ENCODE data around the gene IL18RAP. TPM values are rescaled to one million over a fixed set of nuclear protein-coding genes. Genes with fewer than 3 reads are reported as not detected.

Gene IL18RAP
- total RNA-seq, 2 donors from 2014 or later, result 0.30 to 1.4 TPM

DNA sequence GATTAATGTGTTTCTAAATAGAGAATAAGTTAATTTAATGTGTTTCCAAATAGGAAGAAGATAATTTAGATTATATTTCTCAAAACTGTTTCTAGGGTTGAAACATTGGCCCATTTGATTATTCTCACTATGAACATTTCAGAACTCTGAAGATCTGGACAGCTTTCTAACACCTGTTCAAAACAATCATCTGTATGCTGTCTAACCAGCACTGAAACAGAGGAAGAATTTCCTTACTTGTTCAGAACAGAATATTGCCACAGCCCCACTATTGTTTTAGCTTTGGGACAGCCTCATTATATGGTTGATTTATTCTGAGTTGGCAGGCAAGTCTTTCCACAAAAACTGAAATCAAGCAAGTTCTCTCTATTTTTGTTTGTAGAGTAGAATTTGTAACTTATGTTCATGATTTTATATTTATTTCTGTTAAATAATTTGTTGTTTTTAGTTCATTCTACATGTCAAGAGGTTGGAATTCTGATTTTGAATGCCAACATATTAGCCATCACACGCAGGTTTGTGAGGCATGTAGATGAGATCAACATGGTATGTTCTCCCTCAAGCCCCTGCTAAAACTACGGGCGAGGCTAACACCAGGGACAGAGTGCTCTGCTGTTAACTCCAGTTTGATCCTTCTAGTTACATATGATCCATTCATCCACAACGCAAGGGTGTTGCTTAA lies 11.2 kb downstream of the IL18RAP start:
- Histone ChIP-seq H3K36me3 (no peaks in the 10 kb centered on the region), H3K4me1 (no peaks in the 10 kb centered on the region), H3K27me3 (no peaks in the 10 kb centered on the region), H3K4me3 (no peak overlapping the region), H3K9me3 (no peaks in the 10 kb centered on the region), H3K27ac (no peak overlapping the region)
- no peak for DNase-seq (ENCODE audit: low spot score)
- TF ChIP-seq, protein P1, sequence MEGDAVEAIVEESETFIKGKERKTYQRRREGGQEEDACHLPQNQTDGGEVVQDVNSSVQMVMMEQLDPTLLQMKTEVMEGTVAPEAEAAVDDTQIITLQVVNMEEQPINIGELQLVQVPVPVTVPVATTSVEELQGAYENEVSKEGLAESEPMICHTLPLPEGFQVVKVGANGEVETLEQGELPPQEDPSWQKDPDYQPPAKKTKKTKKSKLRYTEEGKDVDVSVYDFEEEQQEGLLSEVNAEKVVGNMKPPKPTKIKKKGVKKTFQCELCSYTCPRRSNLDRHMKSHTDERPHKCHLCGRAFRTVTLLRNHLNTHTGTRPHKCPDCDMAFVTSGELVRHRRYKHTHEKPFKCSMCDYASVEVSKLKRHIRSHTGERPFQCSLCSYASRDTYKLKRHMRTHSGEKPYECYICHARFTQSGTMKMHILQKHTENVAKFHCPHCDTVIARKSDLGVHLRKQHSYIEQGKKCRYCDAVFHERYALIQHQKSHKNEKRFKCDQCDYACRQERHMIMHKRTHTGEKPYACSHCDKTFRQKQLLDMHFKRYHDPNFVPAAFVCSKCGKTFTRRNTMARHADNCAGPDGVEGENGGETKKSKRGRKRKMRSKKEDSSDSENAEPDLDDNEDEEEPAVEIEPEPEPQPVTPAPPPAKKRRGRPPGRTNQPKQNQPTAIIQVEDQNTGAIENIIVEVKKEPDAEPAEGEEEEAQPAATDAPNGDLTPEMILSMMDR (IDR thresholded peaks at IDR 0.05), result no peak

DNA sequence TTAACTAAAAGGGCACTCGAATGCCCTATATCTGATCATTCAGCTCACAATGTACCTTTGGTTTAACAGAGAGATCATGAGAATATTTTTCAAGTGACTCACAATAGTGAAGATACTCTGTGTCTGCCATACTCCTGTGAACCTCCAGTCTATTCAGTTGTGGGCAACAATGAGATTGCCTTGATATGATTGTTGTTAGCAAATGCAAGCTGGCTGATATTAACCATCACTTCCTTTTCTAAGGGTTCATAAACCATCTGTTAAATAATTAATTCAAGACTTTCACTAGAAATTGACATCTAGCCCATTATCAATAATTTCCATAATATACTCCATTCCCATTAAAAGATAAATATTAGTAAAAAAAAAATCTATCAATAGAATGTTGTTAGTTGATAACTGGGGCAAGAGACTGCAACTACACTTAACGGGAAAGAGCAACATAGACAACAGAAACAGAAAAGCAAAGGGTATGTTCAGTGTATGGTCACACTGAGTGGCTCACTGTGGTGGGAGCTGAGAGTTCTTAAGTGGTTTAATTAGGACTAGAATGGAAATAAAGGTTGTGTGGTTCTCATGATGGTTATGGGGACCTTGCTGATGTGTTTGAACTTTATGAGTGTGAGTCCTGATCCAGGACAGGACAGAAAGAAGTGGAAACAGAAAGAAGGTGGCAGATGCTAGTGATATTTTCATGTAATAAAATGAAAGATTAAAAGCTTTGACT lies 11.9 kb downstream of the IL18RAP start:
- no peaks in the 10 kb centered on the region for H3K4me1 ChIP-seq
- no peak overlapping the region for H3K27ac ChIP-seq
- DNase-seq (ENCODE audit: low spot score), result no peak
- H3K36me3 ChIP-seq, result no peaks in the 10 kb centered on the region
- TF ChIP-seq, protein P1 (IDR thresholded peaks at IDR 0.05), result no peak
- no peak overlapping the region for H3K4me3 ChIP-seq
- H3K27me3 ChIP-seq, result no peaks in the 10 kb centered on the region
- H3K9me3 ChIP-seq, result no peaks in the 10 kb centered on the region

DNA sequence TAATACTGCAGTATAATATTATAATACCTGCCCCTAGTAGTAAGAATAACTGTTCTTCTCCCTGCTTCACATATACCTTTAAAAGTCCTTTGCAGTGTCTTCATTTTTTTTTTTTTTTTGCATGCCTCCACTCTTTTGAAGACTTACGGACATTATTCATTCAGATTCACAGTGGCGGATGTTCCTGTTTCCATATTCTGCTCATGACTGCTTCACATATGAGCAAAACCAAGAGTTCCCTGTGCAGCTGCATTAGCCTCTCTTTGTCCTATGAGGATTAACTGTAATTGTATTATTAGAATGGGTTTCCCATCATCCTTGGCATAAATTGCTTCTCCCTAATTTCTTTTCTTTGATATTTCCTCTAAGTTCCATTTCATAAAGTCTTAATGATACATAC lies 12.8 kb downstream of the IL18RAP start:
- Histone ChIP-seq H3K27ac (no peak overlapping the region), H3K4me1 (no peaks in the 10 kb centered on the region), H3K9me3 (no peaks in the 10 kb centered on the region), H3K36me3 (no peaks in the 10 kb centered on the region), H3K27me3 (no peaks in the 10 kb centered on the region), H3K4me3 (no peak overlapping the region)
- DNase-seq (ENCODE audit: low spot score), result no peak
- TF ChIP-seq, protein P1 (IDR thresholded peaks at IDR 0.05), result no peak

DNA sequence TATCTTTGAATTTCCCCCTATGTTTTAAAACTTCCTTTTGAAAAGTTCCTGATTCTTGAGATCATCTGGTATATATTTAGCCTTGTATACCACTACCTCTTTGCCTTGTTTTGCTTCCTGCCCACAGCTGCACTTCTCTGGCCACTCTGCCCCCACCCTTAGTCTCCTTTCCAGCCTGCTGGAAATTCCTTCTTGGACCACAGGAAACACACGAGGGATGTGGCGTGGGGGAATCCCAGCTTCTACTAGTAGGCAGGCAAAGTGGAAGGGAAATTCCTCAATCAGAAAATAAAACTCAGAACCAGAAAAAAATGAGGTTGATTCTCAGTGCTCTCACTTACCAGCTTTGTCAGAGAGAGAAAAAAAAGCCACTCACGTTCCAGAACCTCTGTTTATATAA lies 13.4 kb downstream of the IL18RAP start:
- Histone ChIP-seq H3K27ac (no peak overlapping the region), H3K4me3 (no peak overlapping the region), H3K36me3 (no peaks in the 10 kb centered on the region), H3K27me3 (no peaks in the 10 kb centered on the region), H3K9me3 (no peaks in the 10 kb centered on the region), H3K4me1 (no peaks in the 10 kb centered on the region)
- TF ChIP-seq, protein P1 (IDR thresholded peaks at IDR 0.05), result no peak
- no peak for DNase-seq (ENCODE audit: low spot score)

DNA sequence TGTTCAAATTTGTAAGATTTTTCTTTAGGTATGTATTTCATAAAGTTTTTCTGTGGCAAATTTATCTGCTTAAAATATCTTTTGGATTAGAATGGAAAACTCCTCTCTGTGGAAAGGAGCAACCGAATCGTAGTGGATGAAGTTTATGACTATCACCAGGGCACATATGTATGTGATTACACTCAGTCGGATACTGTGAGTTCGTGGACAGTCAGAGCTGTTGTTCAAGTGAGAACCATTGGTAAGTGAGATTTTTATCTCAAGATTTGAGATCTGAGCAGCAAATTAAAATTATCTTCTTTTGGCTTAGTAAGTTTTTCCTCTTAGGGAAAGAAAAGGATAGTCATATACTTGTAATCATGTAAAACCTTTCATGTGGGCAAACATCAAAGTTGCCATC lies 14.2 kb downstream of the IL18RAP start:
- TF ChIP-seq, protein P1 (IDR thresholded peaks at IDR 0.05), result no peak
- no peaks in the 10 kb centered on the region for H3K4me1 ChIP-seq
- no peaks in the 10 kb centered on the region for H3K36me3 ChIP-seq
- no peaks in the 10 kb centered on the region for H3K9me3 ChIP-seq
- H3K27ac ChIP-seq, result no peak overlapping the region
- no peak for DNase-seq (ENCODE audit: low spot score)
- H3K27me3 ChIP-seq, result no peaks in the 10 kb centered on the region
- H3K4me3 ChIP-seq, result no peak overlapping the region

All from right atrium auricular region (tissue), 2 donors.